Activated CD8-positive, alpha-beta T cell treated with anti-CD3 and anti-CD28 coated beads, Interleukin-2, amount 10 ng/mL, durations not matched to agents 7 days and 5 days (primary cell): ENCODE measurements around the gene COL15A1. TPM values are rescaled to one million over a fixed set of nuclear protein-coding genes. Genes with fewer than 3 reads are reported as not detected.

Experiments
- ATAC-seq: fragments of 150-1000 bp; cut with Tn5 transposase; one replicate; pipeline ENCODE4 v1.10.0; 2021; ENCODE audit warnings: moderate library complexity
- CTCF ChIA-PET: fragments of 350-600 bp; sonication (Branson Sonifier 250); formaldehyde crosslinking; loops from one replicate; lab custom pipeline; 2021; ENCODE audit warnings: antibody characterized with exemption; lab: Charles Lee
- POLR2A ChIA-PET: fragments of 350-600 bp; sonication (Branson Sonifier 250); formaldehyde crosslinking; loops from one replicate; lab custom pipeline; 2021; ENCODE audit warnings: antibody characterized with exemption; lab: Charles Lee
- DNase-seq: peaks from one replicate; pipeline ENCODE4 v3.0.0-alpha.2; 2020
- H3K27ac Mint-ChIP-seq: one replicate; pipeline ENCODE4 v1.8.0; 2021; ENCODE audit warnings: mild to moderate bottlenecking, mixed read lengths
- H3K27me3 Mint-ChIP-seq: one replicate; pipeline ENCODE4 v1.8.0; 2021; ENCODE audit warnings: low read depth, mixed read lengths
- H3K36me3 Mint-ChIP-seq: one replicate; pipeline ENCODE4 v1.8.0; 2021; ENCODE audit warnings: low read depth, mixed read lengths
- H3K4me1 Mint-ChIP-seq: one replicate; pipeline ENCODE4 v1.8.0; 2021; ENCODE audit warnings: low read depth, mixed read lengths
- H3K4me3 Mint-ChIP-seq: one replicate; pipeline ENCODE4 v1.8.0; 2021; ENCODE audit warnings: mild to moderate bottlenecking, mixed read lengths
- H3K9me3 Mint-ChIP-seq: one replicate; pipeline ENCODE4 v1.8.0; 2022; ENCODE audit warnings: mixed read lengths; ENCODE audit not compliant: insufficient read depth
- total RNA-seq, 2 experiments: library from RNA; stranded (reverse); gene quantifications; one replicate each; pipeline ENCODE4 v1.2.3, GENCODE V29; 2021

Gene COL15A1
- total RNA-seq, 2 experiments from 2014 or later: 0.37 to 0.76 TPM

- POLR2A ChIA-PET: no interaction called here
- DNase-seq (no peak), ATAC-seq (no peak)
- no peaks in the 10 kb centered on the region for H3K9me3 Mint-ChIP-seq
- no peak overlapping the region for H3K27ac Mint-ChIP-seq
- peaks cover 3% of the 10 kb centered on the region for H3K36me3 Mint-ChIP-seq
- CTCF ChIA-PET: interaction anchor here (0.7 to 1.4 kb wide), 4 partner anchors 12 to 110 kb away, joined by 3 to 6 read pairs (median 3); no protein-coding TSS in a partner anchor
- no peak overlapping the region for H3K4me3 Mint-ChIP-seq
- peaks cover 2% of the 10 kb centered on the region for H3K27me3 Mint-ChIP-seq
- H3K4me1 Mint-ChIP-seq: peaks cover 53% of the 10 kb centered on the region
Measured at GRCh38 chr9:99030610-99031109, 87.0 kb downstream of the COL15A1 start.

GRCh38 chr9:99031319-99031718, 87.6 kb downstream of the COL15A1 start:
- Mint-ChIP-seq H3K27me3 (peaks cover 2% of the 10 kb centered on the region), H3K4me3 (no peak overlapping the region), H3K9me3 (no peaks in the 10 kb centered on the region), H3K36me3 (peaks cover 3% of the 10 kb centered on the region), H3K27ac (no peak overlapping the region), H3K4me1 (peaks cover 57% of the 10 kb centered on the region)
- ATAC-seq: no peak
- POLR2A ChIA-PET: no interaction called here
- CTCF ChIA-PET: interaction anchor here (0.7 kb wide), 1 partner anchor 109 kb away, joined by 3 read pairs; no protein-coding TSS in a partner anchor
- DNase-seq: no peak

- ATAC-seq (no peak), DNase-seq (no peak)
- Mint-ChIP-seq H3K36me3 (peaks cover 3% of the 10 kb centered on the region), H3K27ac (no peak overlapping the region), H3K9me3 (no peaks in the 10 kb centered on the region), H3K4me1 (peaks cover 53% of the 10 kb centered on the region), H3K27me3 (peaks cover 2% of the 10 kb centered on the region), H3K4me3 (no peak overlapping the region)
- ChIA-PET CTCF (no interaction called here), POLR2A (no interaction called here)
Measured at GRCh38 chr9:99031994-99032393, 88.3 kb downstream of the COL15A1 start.

- H3K9me3 Mint-ChIP-seq: no peaks in the 10 kb centered on the region
- ChIA-PET CTCF (interaction anchor here (3.5 kb wide), 1 partner anchor 106 kb away, joined by 11 read pairs; no protein-coding TSS in a partner anchor), POLR2A (no interaction called here)
- no peak overlapping the region for H3K4me3 Mint-ChIP-seq
- peaks cover 3% of the 10 kb centered on the region for H3K36me3 Mint-ChIP-seq
- H3K27ac Mint-ChIP-seq: no peak overlapping the region
- ATAC-seq (no peak), DNase-seq (no peak)
- peaks cover 55% of the 10 kb centered on the region for H3K4me1 Mint-ChIP-seq
- peaks cover 6% of the 10 kb centered on the region for H3K27me3 Mint-ChIP-seq
Measured at GRCh38 chr9:99034149-99034548, 90.4 kb downstream of the COL15A1 start.

GRCh38 chr9:99035313-99035712, 91.6 kb downstream of the COL15A1 start:
- CTCF ChIA-PET: interaction anchor here (1.0 to 3.5 kb wide), 6 partner anchors 16 to 105 kb away, joined by 3 to 11 read pairs (median 4); partner anchors contain the start of gene TGFBR1
- POLR2A ChIA-PET: interaction anchor here (0.7 to 1.0 kb wide), 2 partner anchors 15 to 69 kb away, joined by 3 to 4 read pairs; partner anchors contain the start of gene TGFBR1
- peaks cover 59% of the 10 kb centered on the region for H3K4me1 Mint-ChIP-seq
- H3K4me3 Mint-ChIP-seq: no peak overlapping the region
- peaks cover 1% of the 10 kb centered on the region for H3K36me3 Mint-ChIP-seq
- no peaks in the 10 kb centered on the region for H3K9me3 Mint-ChIP-seq
- peaks cover 4% of the 10 kb centered on the region for H3K27me3 Mint-ChIP-seq
- DNase-seq (no peak), ATAC-seq (no peak)
- H3K27ac Mint-ChIP-seq: peak overlapping the region; percentile 45

- Mint-ChIP-seq H3K4me1 (peaks cover 76% of the 10 kb centered on the region), H3K4me3 (no peak overlapping the region), H3K36me3 (no peaks in the 10 kb centered on the region), H3K27me3 (peaks cover 4% of the 10 kb centered on the region), H3K27ac (no peak overlapping the region), H3K9me3 (no peaks in the 10 kb centered on the region)
- POLR2A ChIA-PET: interaction anchor here (1.2 kb wide), 1 partner anchor 55 kb away, joined by 3 read pairs; no protein-coding TSS in a partner anchor
- ATAC-seq (no peak), DNase-seq (no peak)
- CTCF ChIA-PET: interaction anchor here (0.6 to 1.5 kb wide), 6 partner anchors 9 to 39 kb away, joined by 3 to 4 read pairs (median 3); no protein-coding TSS in a partner anchor
Measured at GRCh38 chr9:99037769-99038483, 94.2 kb downstream of the COL15A1 start.

- Mint-ChIP-seq H3K4me1 (peaks cover 73% of the 10 kb centered on the region), H3K27me3 (peaks cover 4% of the 10 kb centered on the region), H3K36me3 (peaks cover under 1% of the 10 kb centered on the region), H3K27ac (no peak overlapping the region), H3K9me3 (no peaks in the 10 kb centered on the region), H3K4me3 (no peak overlapping the region)
- ChIA-PET POLR2A (interaction anchor here (1.2 to 1.6 kb wide), 2 partner anchors 20 to 54 kb away, joined by 3 to 5 read pairs; no protein-coding TSS in a partner anchor), CTCF (interaction anchor here (1.0 to 1.5 kb wide), 5 partner anchors 9 to 40 kb away, joined by 3 to 4 read pairs (median 3); no protein-coding TSS in a partner anchor)
- DNase-seq (no peak), ATAC-seq (no peak)
Measured at GRCh38 chr9:99038484-99038820, 94.7 kb downstream of the COL15A1 start.

- no peak overlapping the region for H3K4me3 Mint-ChIP-seq
- peaks cover 10% of the 10 kb centered on the region for H3K9me3 Mint-ChIP-seq
- ATAC-seq (no peak), DNase-seq (no peak)
- CTCF ChIA-PET: interaction anchor here (1.3 to 1.6 kb wide), 3 partner anchors 9 to 101 kb away, joined by 3 to 4 read pairs (median 4); no protein-coding TSS in a partner anchor
- peak overlapping the region; percentile 63 for H3K27ac Mint-ChIP-seq
- H3K27me3 Mint-ChIP-seq: peaks cover 4% of the 10 kb centered on the region
- POLR2A ChIA-PET: interaction anchor here (1.4 to 1.6 kb wide), 2 partner anchors 19 to 96 kb away, joined by 3 to 5 read pairs; no protein-coding TSS in a partner anchor
- peaks cover 69% of the 10 kb centered on the region for H3K4me1 Mint-ChIP-seq
- H3K36me3 Mint-ChIP-seq: peaks cover 12% of the 10 kb centered on the region
Measured at GRCh38 chr9:99039505-99040182, 95.9 kb downstream of the COL15A1 start.

- H3K9me3 Mint-ChIP-seq: peaks cover 16% of the 10 kb centered on the region
- no peak for DNase-seq
- ATAC-seq: no peak
- peak overlapping the region; percentile 63 for H3K27ac Mint-ChIP-seq
- H3K36me3 Mint-ChIP-seq: peaks cover 17% of the 10 kb centered on the region
- ChIA-PET POLR2A (interaction anchor here (1.4 kb wide), 1 partner anchor 95 kb away, joined by 3 read pairs; no protein-coding TSS in a partner anchor), CTCF (interaction anchor here (0.7 to 1.6 kb wide), 5 partner anchors 8 to 191 kb away, joined by 3 to 4 read pairs (median 4); no protein-coding TSS in a partner anchor)
- no peak overlapping the region for H3K4me3 Mint-ChIP-seq
- H3K4me1 Mint-ChIP-seq: peaks cover 71% of the 10 kb centered on the region
- H3K27me3 Mint-ChIP-seq: peaks cover 4% of the 10 kb centered on the region
Measured at GRCh38 chr9:99040251-99040900, 96.7 kb downstream of the COL15A1 start.

- H3K27me3 Mint-ChIP-seq: peaks cover 4% of the 10 kb centered on the region
- ChIA-PET POLR2A (interaction anchor here (1.4 kb wide), 1 partner anchor 94 kb away, joined by 3 read pairs; no protein-coding TSS in a partner anchor), CTCF (interaction anchor here (0.7 to 1.6 kb wide), 5 partner anchors 8 to 192 kb away, joined by 3 to 4 read pairs (median 4); no protein-coding TSS in a partner anchor)
- H3K9me3 Mint-ChIP-seq: peaks cover 21% of the 10 kb centered on the region
- H3K4me3 Mint-ChIP-seq: no peak overlapping the region
- peaks cover 22% of the 10 kb centered on the region for H3K36me3 Mint-ChIP-seq
- DNase-seq: no peak
- ATAC-seq: peak; percentile 39
- peaks cover 69% of the 10 kb centered on the region for H3K4me1 Mint-ChIP-seq
- H3K27ac Mint-ChIP-seq: peak overlapping the region; percentile 69
Measured at GRCh38 chr9:99040911-99041582, 97.3 kb downstream of the COL15A1 start.
